GM23338 (cell line): ENCODE measurements around the gene GNA15.

Experiments used
- CREB1 ChIP-seq: fragments of 250-450 bp; sonication (Bioruptor Pico); IDR thresholded peaks from 2 replicates; pipeline ENCODE4 v1.5.0; 2020; ENCODE audit warnings: low read depth, mild to moderate bottlenecking, moderate library complexity
- CTCF ChIP-seq, 2 experiments: fragments of 200-600 bp in 1 of 2; sonication (generic) in 1 of 2; conservative IDR thresholded peaks; 2 replicates each; pipeline versions ENCODE4 v1.5.1 to v1.6.1; 2016 to 2017; ENCODE audit warnings: antibody characterized with exemption in 2 of 2, low read depth in 2 of 2, mild to moderate bottlenecking in 2 of 2, moderate library complexity in 1 of 2
- ETS1 ChIP-seq: IDR thresholded peaks from 2 replicates; pipeline ENCODE4 v1.6.1; 2016; ENCODE audit warnings: antibody characterized with exemption
- EZH2 ChIP-seq: fragments of 200-600 bp; sonication (generic); IDR thresholded peaks from one replicate; pipeline ENCODE4 v1.8.0; 2017; ENCODE audit warnings: antibody characterized with exemption, mild to moderate bottlenecking, low read depth; ENCODE audit not compliant: unreplicated experiment
- POLR2AphosphoS5 ChIP-seq: IDR thresholded peaks from 2 replicates; pipeline ENCODE4 v1.6.1; 2016; ENCODE audit warnings: antibody characterized with exemption, low read depth
- REST ChIP-seq: IDR thresholded peaks from one replicate; pipeline ENCODE4 v1.6.1; 2018; ENCODE audit warnings: antibody characterized with exemption; ENCODE audit not compliant: unreplicated experiment
- ZNF114 ChIP-seq: fragments of 250-450 bp; sonication (Bioruptor Pico); IDR thresholded peaks from 2 replicates; pipeline ENCODE4 v1.5.0; 2020; ENCODE audit warnings: mild to moderate bottlenecking, moderate library complexity

- TF ChIP-seq EZH2 (no peak), CTCF (conservative IDR thresholded peaks at IDR 0.05; ENCODE audit: low read depth in 2 of 2) (no peak), ZNF114 (CRISPR knock-in tag) (no peak), POLR2AphosphoS5 (no peak), REST (no peak), CREB1 (CRISPR knock-in tag) (no peak), ETS1 (no peak)
These were observed 7.0 kb downstream of the GNA15 start for GRCh38 chr19:3142781-3143337.
